ENCODE data around the gene PDE10A.

PDE10A gene

DNA sequence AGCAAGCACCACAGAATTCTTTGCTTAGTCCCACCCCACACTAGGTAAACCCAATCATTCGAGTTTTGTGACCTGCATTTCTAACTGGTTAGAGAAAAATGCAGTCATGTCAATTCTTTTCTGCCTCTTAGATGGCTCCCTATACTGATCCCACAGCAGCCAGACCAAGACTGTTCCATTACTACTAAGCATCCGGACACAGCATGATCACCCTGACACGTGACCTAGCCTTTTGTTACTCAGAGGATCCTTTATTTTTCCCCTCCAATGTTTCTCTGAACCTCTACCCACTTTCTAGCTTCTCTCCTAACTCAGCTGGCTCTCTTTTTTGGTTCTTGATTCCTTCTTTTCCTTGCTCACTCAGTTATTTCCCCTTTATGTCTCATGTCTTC, 87.9 kb downstream of the PDE10A start:
- Histone ChIP-seq H3F3A (ENCODE audit: insufficient read depth) (no peaks in the 10 kb centered on the region), H2AFZ (ENCODE audit: low read depth, low read length, severe bottlenecking) (no peak overlapping the region), H3K27me3 (ENCODE audit: low read length) (no peaks in the 10 kb centered on the region), H3K9ac (ENCODE audit: low read length) (no peak overlapping the region), H3K9me3 (ENCODE audit: insufficient read depth, low read length) (no peaks in the 10 kb centered on the region), H4K20me1 (ENCODE audit: low read depth, low read length) (no peaks in the 10 kb centered on the region), H3K9me2 (replicated peaks; ENCODE audit: insufficient read depth, low read length) (no peaks in the 10 kb centered on the region), H3K4me2 (ENCODE audit: low read depth, low read length, poor library complexity, severe bottlenecking) (no peak overlapping the region), H3K79me2 (ENCODE audit: insufficient read depth, low read length) (no peaks in the 10 kb centered on the region), H3K27ac (ENCODE audit: low read depth, low read length) (no peak overlapping the region), H3K36me3 (ENCODE audit: low read length) (no peaks in the 10 kb centered on the region), H3K4me3 (ENCODE audit: insufficient read depth, low read length, poor library complexity, severe bottlenecking) (no peak overlapping the region)
- TF ChIP-seq, protein P1, sequence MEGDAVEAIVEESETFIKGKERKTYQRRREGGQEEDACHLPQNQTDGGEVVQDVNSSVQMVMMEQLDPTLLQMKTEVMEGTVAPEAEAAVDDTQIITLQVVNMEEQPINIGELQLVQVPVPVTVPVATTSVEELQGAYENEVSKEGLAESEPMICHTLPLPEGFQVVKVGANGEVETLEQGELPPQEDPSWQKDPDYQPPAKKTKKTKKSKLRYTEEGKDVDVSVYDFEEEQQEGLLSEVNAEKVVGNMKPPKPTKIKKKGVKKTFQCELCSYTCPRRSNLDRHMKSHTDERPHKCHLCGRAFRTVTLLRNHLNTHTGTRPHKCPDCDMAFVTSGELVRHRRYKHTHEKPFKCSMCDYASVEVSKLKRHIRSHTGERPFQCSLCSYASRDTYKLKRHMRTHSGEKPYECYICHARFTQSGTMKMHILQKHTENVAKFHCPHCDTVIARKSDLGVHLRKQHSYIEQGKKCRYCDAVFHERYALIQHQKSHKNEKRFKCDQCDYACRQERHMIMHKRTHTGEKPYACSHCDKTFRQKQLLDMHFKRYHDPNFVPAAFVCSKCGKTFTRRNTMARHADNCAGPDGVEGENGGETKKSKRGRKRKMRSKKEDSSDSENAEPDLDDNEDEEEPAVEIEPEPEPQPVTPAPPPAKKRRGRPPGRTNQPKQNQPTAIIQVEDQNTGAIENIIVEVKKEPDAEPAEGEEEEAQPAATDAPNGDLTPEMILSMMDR (IDR thresholded peaks at IDR 0.05; ENCODE audit: insufficient read depth, low read length, poor library complexity, severe bottlenecking): no peak
- no peak for TF ChIP-seq EZH2phosphoT487 (conservative IDR thresholded peaks at IDR 0.05; ENCODE audit: low read length)

DNA sequence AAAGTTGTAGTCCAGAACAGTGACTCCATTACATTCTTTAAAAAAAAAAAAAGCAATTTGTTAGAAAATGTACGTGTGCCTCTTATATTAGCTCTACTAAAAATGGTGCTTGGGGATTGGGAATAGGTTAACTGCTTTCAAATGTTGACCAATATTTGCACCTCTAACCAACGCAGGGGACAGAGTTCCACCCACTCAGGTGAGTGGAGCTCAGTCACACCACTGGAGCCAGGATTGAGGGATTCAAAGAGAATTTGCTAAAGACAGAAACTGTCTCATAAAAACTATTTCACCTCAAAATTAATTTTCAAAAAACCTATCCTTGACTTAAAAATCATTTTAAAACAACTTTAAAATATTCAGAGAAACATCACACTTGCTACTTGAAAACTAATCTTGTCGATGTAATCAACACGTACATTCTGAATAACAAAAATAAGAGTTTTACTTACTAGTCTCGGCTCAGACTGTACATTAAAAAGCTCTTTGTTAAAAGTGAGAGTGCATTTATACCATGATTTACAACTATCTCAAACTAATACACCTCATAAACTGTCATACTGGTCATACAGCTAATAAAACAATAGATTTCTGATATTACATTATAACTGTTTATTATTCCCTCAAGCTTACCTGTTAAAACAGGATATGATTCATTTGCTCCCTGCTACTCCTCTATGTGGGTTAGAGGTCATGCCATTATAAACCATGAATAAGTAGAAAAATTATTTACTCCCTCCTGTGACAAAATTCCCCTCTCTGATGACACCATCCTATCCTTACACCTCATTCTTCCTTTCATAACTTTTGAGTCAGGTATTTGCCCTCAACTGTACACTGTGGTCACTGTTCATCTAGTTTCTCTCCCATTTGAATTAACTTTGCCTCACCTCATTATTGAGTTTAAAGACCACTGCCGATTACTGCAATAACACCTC, 88.6 kb downstream of the PDE10A start:
- H3K9ac ChIP-seq (ENCODE audit: low read length): no peak overlapping the region
- no peaks in the 10 kb centered on the region for H3K27me3 ChIP-seq (ENCODE audit: low read length)
- H3K36me3 ChIP-seq (ENCODE audit: low read length): no peaks in the 10 kb centered on the region
- TF ChIP-seq, protein P1 (IDR thresholded peaks at IDR 0.05; ENCODE audit: insufficient read depth, low read length, poor library complexity, severe bottlenecking): no peak
- no peak for TF ChIP-seq EZH2phosphoT487 (conservative IDR thresholded peaks at IDR 0.05; ENCODE audit: low read length)
- no peaks in the 10 kb centered on the region for H3K9me2 ChIP-seq (replicated peaks; ENCODE audit: insufficient read depth, low read length)
- no peaks in the 10 kb centered on the region for H3K9me3 ChIP-seq (ENCODE audit: insufficient read depth, low read length)
- no peaks in the 10 kb centered on the region for H3K79me2 ChIP-seq (ENCODE audit: insufficient read depth, low read length)
- H2AFZ ChIP-seq (ENCODE audit: low read depth, low read length, severe bottlenecking): no peak overlapping the region
- H3K27ac ChIP-seq (ENCODE audit: low read depth, low read length): no peak overlapping the region
- H3K4me3 ChIP-seq (ENCODE audit: insufficient read depth, low read length, poor library complexity, severe bottlenecking): no peak overlapping the region
- no peak overlapping the region for H3K4me2 ChIP-seq (ENCODE audit: low read depth, low read length, poor library complexity, severe bottlenecking)
- no peaks in the 10 kb centered on the region for H3F3A ChIP-seq (ENCODE audit: insufficient read depth)
- no peaks in the 10 kb centered on the region for H4K20me1 ChIP-seq (ENCODE audit: low read depth, low read length)

DNA sequence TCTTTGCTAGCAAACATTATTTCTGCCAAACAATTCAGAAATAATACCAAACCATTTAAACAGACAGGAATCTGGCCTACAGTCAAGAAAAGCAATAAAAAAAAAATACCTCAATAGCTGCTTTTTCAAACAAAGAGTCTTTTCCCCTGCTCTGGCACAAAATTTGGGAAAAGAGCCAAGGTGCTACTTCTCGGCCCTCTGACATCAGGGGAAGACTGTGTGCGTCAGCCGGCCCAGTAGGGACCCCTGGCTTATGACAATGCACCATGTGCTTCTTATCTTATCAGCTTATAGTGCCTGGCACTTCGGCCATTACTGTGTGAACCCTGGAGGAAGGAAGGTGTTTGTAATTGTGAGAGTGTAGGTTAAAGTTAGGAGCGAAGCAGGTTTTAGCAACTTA, 89.4 kb downstream of the PDE10A start:
- Histone ChIP-seq H3K9me2 (replicated peaks; ENCODE audit: insufficient read depth, low read length) (no peaks in the 10 kb centered on the region), H3F3A (ENCODE audit: insufficient read depth) (no peaks in the 10 kb centered on the region), H3K27ac (ENCODE audit: low read depth, low read length) (no peak overlapping the region), H3K4me3 (ENCODE audit: insufficient read depth, low read length, poor library complexity, severe bottlenecking) (no peak overlapping the region), H3K79me2 (ENCODE audit: insufficient read depth, low read length) (no peaks in the 10 kb centered on the region), H3K36me3 (ENCODE audit: low read length) (no peaks in the 10 kb centered on the region), H3K9me3 (ENCODE audit: insufficient read depth, low read length) (no peaks in the 10 kb centered on the region), H3K4me2 (ENCODE audit: low read depth, low read length, poor library complexity, severe bottlenecking) (no peak overlapping the region), H3K27me3 (ENCODE audit: low read length) (no peaks in the 10 kb centered on the region), H2AFZ (ENCODE audit: low read depth, low read length, severe bottlenecking) (no peak overlapping the region), H3K9ac (ENCODE audit: low read length) (no peak overlapping the region), H4K20me1 (ENCODE audit: low read depth, low read length) (no peaks in the 10 kb centered on the region)
- TF ChIP-seq, protein P1 (IDR thresholded peaks at IDR 0.05; ENCODE audit: insufficient read depth, low read length, poor library complexity, severe bottlenecking): no peak
- TF ChIP-seq EZH2phosphoT487 (conservative IDR thresholded peaks at IDR 0.05; ENCODE audit: low read length): no peak
